ENCODE measurements around the gene SLC39A3. TPM values are rescaled to one million over a fixed set of nuclear protein-coding genes. Genes with fewer than 3 reads are reported as not detected.

Gene SLC39A3
- total RNA-seq, 5 donors from 2014 or later (not counting 1 experiment from before 2014, with no cell fraction given): 13.2 to 24.5 (median 19.6) TPM

GRCh38 chr19:2701361-2702169 lies 38.3 kb downstream of the SLC39A3 start:
- DNase-seq: no peak
- Mint-ChIP-seq H3K4me1 (peaks cover 32 to 36% (median 35%) of the 10 kb centered on the region in 3 donors), H3K36me3 (no peaks in the 10 kb centered on the region), H3K27me3 (no peaks in the 10 kb centered on the region), H3K27ac (peak overlapping the region; percentile 59 to 69), H3K4me3 (peak overlapping the region; percentile 65 to 78 (median 67)), H3K9me3 (no peaks in the 10 kb centered on the region)
- CTCF ChIA-PET: interaction anchor here in 1 of 2 donors (0.6 kb wide), 2 partner anchors 226 to 504 kb away, joined by 4 read pairs; partner anchors contain the start of gene GADD45B
- peak overlapping the region; percentile 6 to 45 for H3K4me3 ChIP-seq (ENCODE audit: control insufficient read depth in 1 of 2, extremely low read depth in 1 of 2, low read length in 1 of 2)
- WGBS (ENCODE audit: insufficient coverage): 11% methylated on average over 9 of the region's 9 CpGs
- POLR2A ChIA-PET: interaction anchor here in 1 of 2 donors (0.6 kb wide), 1 partner anchor 102 kb away, joined by 3 read pairs; no protein-coding TSS in a partner anchor
- no peaks in the 10 kb centered on the region for H3K9me3 ChIP-seq
- peaks cover 6 to 26% of the 10 kb centered on the region in 2 experiments for H3K4me1 ChIP-seq (ENCODE audit: control insufficient read depth in 1 of 2, extremely low read depth in 1 of 2, insufficient read depth in 2 of 2, low read length in 2 of 2)
- H3K36me3 ChIP-seq (ENCODE audit: control insufficient read depth in 2 of 2, extremely low read depth in 1 of 2, insufficient read depth in 1 of 2, low read length in 1 of 2): no peaks in the 10 kb centered on the region
- H3K27me3 ChIP-seq (replicated peaks in 1 of 2; ENCODE audit: control insufficient read depth in 2 of 2, extremely low read depth in 1 of 2, insufficient read depth in 2 of 2, low read length in 1 of 2): peaks cover 0 to 3% of the 10 kb centered on the region in 2 experiments
- H3K27ac ChIP-seq (ENCODE audit: low read length): no peak overlapping the region
- no peak for ATAC-seq (replicated peaks in 1 of 4)

GRCh38 chr19:2700660-2701360 lies 39.0 kb downstream of the SLC39A3 start:
- Mint-ChIP-seq H3K36me3 (no peaks in the 10 kb centered on the region), H3K27ac (peak overlapping the region; percentile 69 to 81), H3K4me3 (peak overlapping the region; percentile 49 to 78 (median 65)), H3K27me3 (no peaks in the 10 kb centered on the region), H3K9me3 (no peaks in the 10 kb centered on the region), H3K4me1 (peaks cover 35 to 36% (median 35%) of the 10 kb centered on the region in 3 donors)
- H3K4me3 ChIP-seq (ENCODE audit: control insufficient read depth in 1 of 2, extremely low read depth in 1 of 2, low read length in 1 of 2): no peak overlapping the region
- ATAC-seq (replicated peaks in 1 of 4) (no peak), DNase-seq (peak in 1 of 35 experiments; percentile 14)
- 77% methylated on average over 26 of the region's 26 CpGs for WGBS (ENCODE audit: insufficient coverage)
- CTCF ChIA-PET: interaction anchor here in 1 of 2 donors (0.6 kb wide), 1 partner anchor 225 kb away, joined by 4 read pairs; the partner anchor contains the start of gene GADD45B
- no peak overlapping the region for H3K27ac ChIP-seq (ENCODE audit: low read length)
- POLR2A ChIA-PET: no interaction called here
- no peaks in the 10 kb centered on the region for H3K36me3 ChIP-seq (ENCODE audit: control insufficient read depth in 2 of 2, extremely low read depth in 1 of 2, insufficient read depth in 1 of 2, low read length in 1 of 2)
- peaks cover 0 to 3% of the 10 kb centered on the region in 2 experiments for H3K27me3 ChIP-seq (replicated peaks in 1 of 2; ENCODE audit: control insufficient read depth in 2 of 2, extremely low read depth in 1 of 2, insufficient read depth in 2 of 2, low read length in 1 of 2)
- no peaks in the 10 kb centered on the region for H3K9me3 ChIP-seq
- H3K4me1 ChIP-seq (ENCODE audit: control insufficient read depth in 1 of 2, extremely low read depth in 1 of 2, insufficient read depth in 2 of 2, low read length in 2 of 2): peaks cover 6 to 26% of the 10 kb centered on the region in 2 experiments

- Mint-ChIP-seq H3K27ac (peak overlapping the region in 1 of 2 donors; percentile 79), H3K27me3 (no peaks in the 10 kb centered on the region), H3K36me3 (no peaks in the 10 kb centered on the region), H3K4me1 (peaks cover 38 to 41% (median 40%) of the 10 kb centered on the region in 3 donors), H3K9me3 (no peaks in the 10 kb centered on the region), H3K4me3 (peak overlapping the region in 1 of 3 donors; percentile 45)
- Histone ChIP-seq H3K4me1 (ENCODE audit: control insufficient read depth in 1 of 2, extremely low read depth in 1 of 2, insufficient read depth in 2 of 2, low read length in 2 of 2) (peaks cover 6 to 26% of the 10 kb centered on the region in 2 experiments), H3K36me3 (ENCODE audit: control insufficient read depth in 2 of 2, extremely low read depth in 1 of 2, insufficient read depth in 1 of 2, low read length in 1 of 2) (no peaks in the 10 kb centered on the region), H3K4me3 (ENCODE audit: control insufficient read depth in 1 of 2, extremely low read depth in 1 of 2, low read length in 1 of 2) (no peak overlapping the region), H3K27me3 (replicated peaks in 1 of 2; ENCODE audit: control insufficient read depth in 2 of 2, extremely low read depth in 1 of 2, insufficient read depth in 2 of 2, low read length in 1 of 2) (peaks cover 0 to 6% of the 10 kb centered on the region in 2 experiments), H3K9me3 (no peaks in the 10 kb centered on the region), H3K27ac (ENCODE audit: low read length) (no peak overlapping the region)
- ATAC-seq (replicated peaks in 1 of 4) (no peak), DNase-seq (no peak)
- ChIA-PET CTCF (no interaction called here), POLR2A (no interaction called here)
- 88% methylated on average over 10 of the region's 15 CpGs for WGBS (ENCODE audit: insufficient coverage)
Observed at GRCh38 chr19:2699413-2700140, 40.2 kb downstream of the SLC39A3 start.

- ATAC-seq (replicated peaks in 1 of 4) (no peak), DNase-seq (no peak)
- no peaks in the 10 kb centered on the region for H3K27me3 Mint-ChIP-seq
- Histone ChIP-seq H3K9me3 (no peaks in the 10 kb centered on the region), H3K27ac (ENCODE audit: low read length) (no peak overlapping the region), H3K4me1 (ENCODE audit: control insufficient read depth in 1 of 2, extremely low read depth in 1 of 2, insufficient read depth in 2 of 2, low read length in 2 of 2) (peaks cover 1 to 4% of the 10 kb centered on the region in 2 experiments), H3K36me3 (ENCODE audit: control insufficient read depth in 2 of 2, extremely low read depth in 1 of 2, insufficient read depth in 1 of 2, low read length in 1 of 2) (peaks cover 0 to 3% of the 10 kb centered on the region in 2 donors), H3K4me3 (ENCODE audit: control insufficient read depth in 1 of 2, extremely low read depth in 1 of 2, low read length in 1 of 2) (no peak overlapping the region), H3K27me3 (replicated peaks in 1 of 2; ENCODE audit: control insufficient read depth in 2 of 2, extremely low read depth in 1 of 2, insufficient read depth in 2 of 2, low read length in 1 of 2) (peaks cover 0 to 3% of the 10 kb centered on the region in 2 experiments)
- no peaks in the 10 kb centered on the region for H3K9me3 Mint-ChIP-seq
- CTCF ChIA-PET: no interaction called here
- POLR2A ChIA-PET: no interaction called here
- WGBS (ENCODE audit: insufficient coverage): 100% methylated on average over 2 of the region's 5 CpGs
- H3K36me3 Mint-ChIP-seq: no peaks in the 10 kb centered on the region
- H3K27ac Mint-ChIP-seq: no peak overlapping the region
- H3K4me1 Mint-ChIP-seq: peaks cover 11 to 16% (median 14%) of the 10 kb centered on the region in 3 donors
- H3K4me3 Mint-ChIP-seq: no peak overlapping the region
Observed at GRCh38 chr19:2694196-2694595, 45.6 kb downstream of the SLC39A3 start.

- CTCF ChIA-PET: interaction anchor here in 1 of 2 donors (0.6 kb wide), 1 partner anchor 240 kb away, joined by 4 read pairs; no protein-coding TSS in a partner anchor
- WGBS (ENCODE audit: insufficient coverage): 79% methylated on average over 7 of the region's 12 CpGs
- H3K36me3 Mint-ChIP-seq: no peaks in the 10 kb centered on the region
Observed at GRCh38 chr19:2693492-2694160, 46.2 kb downstream of the SLC39A3 start.

More at GRCh38 chr19:2693492-2694160, 46.2 kb downstream of the SLC39A3 start:
- Histone ChIP-seq H3K27ac (ENCODE audit: low read length) (no peak overlapping the region), H3K4me1 (ENCODE audit: control insufficient read depth in 1 of 2, extremely low read depth in 1 of 2, insufficient read depth in 2 of 2, low read length in 2 of 2) (peaks cover 0 to 2% of the 10 kb centered on the region in 2 experiments), H3K9me3 (no peaks in the 10 kb centered on the region), H3K36me3 (ENCODE audit: control insufficient read depth in 2 of 2, extremely low read depth in 1 of 2, insufficient read depth in 1 of 2, low read length in 1 of 2) (peaks cover 0 to 3% of the 10 kb centered on the region in 2 donors), H3K4me3 (ENCODE audit: control insufficient read depth in 1 of 2, extremely low read depth in 1 of 2, low read length in 1 of 2) (no peak overlapping the region), H3K27me3 (replicated peaks in 1 of 2; ENCODE audit: control insufficient read depth in 2 of 2, extremely low read depth in 1 of 2, insufficient read depth in 2 of 2, low read length in 1 of 2) (peaks cover 0 to 3% of the 10 kb centered on the region in 2 experiments)
- Mint-ChIP-seq H3K4me1 (peaks cover 5 to 12% (median 9%) of the 10 kb centered on the region in 3 donors), H3K27me3 (no peaks in the 10 kb centered on the region), H3K27ac (peak overlapping the region in 1 of 2 donors; percentile 1), H3K9me3 (no peaks in the 10 kb centered on the region), H3K4me3 (no peak overlapping the region)
- ATAC-seq (replicated peaks in 1 of 4) (no peak), DNase-seq (no peak)
- POLR2A ChIA-PET: no interaction called here

Measured in T-cell (primary cell).